PFSK-1 (cell line): ENCODE measurements around the gene ZNF215.

Experiments used
- POLR2AphosphoS5 ChIP-seq: IDR thresholded peaks from 2 replicates; pipeline ENCODE4 v1.6.1; 2012; ENCODE audit warnings: low read depth, mild to moderate bottlenecking, control low read depth, low read length, moderate library complexity
- SIN3A ChIP-seq: IDR thresholded peaks from 2 replicates; pipeline ENCODE4 v1.6.1; 2012; ENCODE audit warnings: mild to moderate bottlenecking, low read length, moderate library complexity, borderline replicate concordance; ENCODE audit not compliant: insufficient read depth
- TF ChIP-seq, protein P1 (sequence below), 2 experiments: IDR thresholded peaks; 2 replicates each; pipeline versions ENCODE4 v1.6.1 to v1.8.0; 2011 to 2012; ENCODE audit warnings: low read depth in 2 of 2, low read length in 2 of 2, control low read depth in 1 of 2, inconsistent platforms in 1 of 2, mild to moderate bottlenecking in 1 of 2, moderate library complexity in 1 of 2; ENCODE audit not compliant: insufficient read depth in 1 of 2

DNA sequence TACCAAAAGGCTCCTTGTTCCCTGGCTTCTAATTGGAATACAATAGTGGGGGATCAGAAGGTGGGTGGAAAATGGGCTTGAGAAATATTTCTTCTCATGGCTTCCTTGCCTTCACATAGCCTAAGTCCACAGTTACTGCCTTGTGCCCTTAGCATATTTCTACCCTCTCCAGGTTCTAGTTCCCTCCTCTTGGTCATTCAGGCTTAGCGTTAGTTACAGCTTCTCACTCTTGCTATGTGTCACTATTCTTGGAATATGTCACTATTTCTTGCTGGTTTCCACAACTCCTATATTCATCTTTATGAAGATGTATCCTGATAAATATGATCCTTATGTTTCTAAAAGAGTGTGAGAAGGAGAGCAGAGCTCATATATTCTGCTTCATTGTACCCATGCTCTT, 36.4 kb upstream of the ZNF215 start:
- TF ChIP-seq POLR2AphosphoS5 (no peak), SIN3A (no peak)
- TF ChIP-seq, protein P1, sequence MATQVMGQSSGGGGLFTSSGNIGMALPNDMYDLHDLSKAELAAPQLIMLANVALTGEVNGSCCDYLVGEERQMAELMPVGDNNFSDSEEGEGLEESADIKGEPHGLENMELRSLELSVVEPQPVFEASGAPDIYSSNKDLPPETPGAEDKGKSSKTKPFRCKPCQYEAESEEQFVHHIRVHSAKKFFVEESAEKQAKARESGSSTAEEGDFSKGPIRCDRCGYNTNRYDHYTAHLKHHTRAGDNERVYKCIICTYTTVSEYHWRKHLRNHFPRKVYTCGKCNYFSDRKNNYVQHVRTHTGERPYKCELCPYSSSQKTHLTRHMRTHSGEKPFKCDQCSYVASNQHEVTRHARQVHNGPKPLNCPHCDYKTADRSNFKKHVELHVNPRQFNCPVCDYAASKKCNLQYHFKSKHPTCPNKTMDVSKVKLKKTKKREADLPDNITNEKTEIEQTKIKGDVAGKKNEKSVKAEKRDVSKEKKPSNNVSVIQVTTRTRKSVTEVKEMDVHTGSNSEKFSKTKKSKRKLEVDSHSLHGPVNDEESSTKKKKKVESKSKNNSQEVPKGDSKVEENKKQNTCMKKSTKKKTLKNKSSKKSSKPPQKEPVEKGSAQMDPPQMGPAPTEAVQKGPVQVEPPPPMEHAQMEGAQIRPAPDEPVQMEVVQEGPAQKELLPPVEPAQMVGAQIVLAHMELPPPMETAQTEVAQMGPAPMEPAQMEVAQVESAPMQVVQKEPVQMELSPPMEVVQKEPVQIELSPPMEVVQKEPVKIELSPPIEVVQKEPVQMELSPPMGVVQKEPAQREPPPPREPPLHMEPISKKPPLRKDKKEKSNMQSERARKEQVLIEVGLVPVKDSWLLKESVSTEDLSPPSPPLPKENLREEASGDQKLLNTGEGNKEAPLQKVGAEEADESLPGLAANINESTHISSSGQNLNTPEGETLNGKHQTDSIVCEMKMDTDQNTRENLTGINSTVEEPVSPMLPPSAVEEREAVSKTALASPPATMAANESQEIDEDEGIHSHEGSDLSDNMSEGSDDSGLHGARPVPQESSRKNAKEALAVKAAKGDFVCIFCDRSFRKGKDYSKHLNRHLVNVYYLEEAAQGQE (IDR thresholded peaks at IDR 0.05; ENCODE audit: insufficient read depth in 1 of 2, low read depth in 2 of 2, low read length in 2 of 2) = no peak
